Colonic mucosa (tissue), 4 donors: ENCODE data around the gene E4F1. TPM values are rescaled to one million over a fixed set of nuclear protein-coding genes. Genes with fewer than 3 reads are reported as not detected.

Experiments used
- DNase-seq: peaks from one replicate; pipeline ENCODE4 v3.0.0-alpha.2; 2020
- H3K27ac ChIP-seq: fragments of 200-600 bp; one replicate; pipeline ENCODE4 v1.8.0; 2021
- H3K27me3 ChIP-seq: fragments of 200-600 bp; one replicate; pipeline ENCODE4 v1.8.0; 2021
- H3K36me3 ChIP-seq: fragments of 200-600 bp; one replicate; pipeline ENCODE4 v1.8.0; 2021
- H3K4me1 ChIP-seq: fragments of 200-600 bp; one replicate; pipeline ENCODE4 v1.8.0; 2021; ENCODE audit warnings: mild to moderate bottlenecking
- H3K4me3 ChIP-seq: fragments of 200-600 bp; one replicate; pipeline ENCODE4 v1.8.0; 2021
- H3K9ac ChIP-seq, 2 donors: one replicate each; pipeline ENCODE4 v1.7.0; 2013; ENCODE audit warnings: control low read depth in 2 of 2, low read depth in 2 of 2, low read length in 2 of 2
- H3K9me3 ChIP-seq: fragments of 200-600 bp; one replicate; pipeline ENCODE4 v1.8.0; 2021
- intact Hi-C: fragments of 100-400 bp; cut with DNase I; formaldehyde crosslinking; loops from one replicate; pipeline ENCODE4 v1.14.1; 2022
- total RNA-seq, 2 donors: library from RNA; stranded (reverse); fragmentation: NEBNext Ultra II Directional in 1 of 2; extraction: Animal tissue kit (Norgen Biotek cat#: 25700) in 1 of 2; gene quantifications; one replicate each; pipeline ENCODE4 v1.2.1, GENCODE V29; 2021
- TF ChIP-seq, protein P1 (sequence below): fragments of 200-600 bp; IDR thresholded peaks from one replicate; pipeline ENCODE4 v1.8.0; 2022; ENCODE audit warnings: antibody characterized with exemption, mild to moderate bottlenecking
- donor health status: healthy.
- donor health status: DM: no; HTN: no; CAD: no.
- donor health status: DM: no; HTN: no; CAD: no.

The E4F1 gene
- total RNA-seq, 2 donors from 2014 or later: 19.9 to 37.4 TPM

- H3K4me3 ChIP-seq: peak within 1 kb of the TSS; percentile 58
- H3K27me3 ChIP-seq: no peaks in the 10 kb centered on the region
- TF ChIP-seq, protein P1, sequence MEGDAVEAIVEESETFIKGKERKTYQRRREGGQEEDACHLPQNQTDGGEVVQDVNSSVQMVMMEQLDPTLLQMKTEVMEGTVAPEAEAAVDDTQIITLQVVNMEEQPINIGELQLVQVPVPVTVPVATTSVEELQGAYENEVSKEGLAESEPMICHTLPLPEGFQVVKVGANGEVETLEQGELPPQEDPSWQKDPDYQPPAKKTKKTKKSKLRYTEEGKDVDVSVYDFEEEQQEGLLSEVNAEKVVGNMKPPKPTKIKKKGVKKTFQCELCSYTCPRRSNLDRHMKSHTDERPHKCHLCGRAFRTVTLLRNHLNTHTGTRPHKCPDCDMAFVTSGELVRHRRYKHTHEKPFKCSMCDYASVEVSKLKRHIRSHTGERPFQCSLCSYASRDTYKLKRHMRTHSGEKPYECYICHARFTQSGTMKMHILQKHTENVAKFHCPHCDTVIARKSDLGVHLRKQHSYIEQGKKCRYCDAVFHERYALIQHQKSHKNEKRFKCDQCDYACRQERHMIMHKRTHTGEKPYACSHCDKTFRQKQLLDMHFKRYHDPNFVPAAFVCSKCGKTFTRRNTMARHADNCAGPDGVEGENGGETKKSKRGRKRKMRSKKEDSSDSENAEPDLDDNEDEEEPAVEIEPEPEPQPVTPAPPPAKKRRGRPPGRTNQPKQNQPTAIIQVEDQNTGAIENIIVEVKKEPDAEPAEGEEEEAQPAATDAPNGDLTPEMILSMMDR: no peak
- peak within 1 kb of the TSS; percentile 81 to 82 for H3K9ac ChIP-seq
- DNase-seq: peak; percentile 83
- no peaks in the 10 kb centered on the region for H3K9me3 ChIP-seq
- peak within 1 kb of the TSS; percentile 92 for H3K27ac ChIP-seq
- H3K36me3 ChIP-seq: peaks cover 8% of the 10 kb centered on the region
- intact Hi-C loops: loop anchor here (10.0 kb wide), 1 partner anchor 309 kb away; the partner anchor contains the start of gene ATP6V0C
- peaks cover 12% of the 10 kb centered on the region for H3K4me1 ChIP-seq
Measured at GRCh38 chr16:2205104-2205966, 18.1 kb upstream of the E4F1 start, which contains the start of gene MLST8. MLST8 (plus strand) TSS chr16:2205454; CDS start chr16:2206086, 632 bp downstream.

DNA sequence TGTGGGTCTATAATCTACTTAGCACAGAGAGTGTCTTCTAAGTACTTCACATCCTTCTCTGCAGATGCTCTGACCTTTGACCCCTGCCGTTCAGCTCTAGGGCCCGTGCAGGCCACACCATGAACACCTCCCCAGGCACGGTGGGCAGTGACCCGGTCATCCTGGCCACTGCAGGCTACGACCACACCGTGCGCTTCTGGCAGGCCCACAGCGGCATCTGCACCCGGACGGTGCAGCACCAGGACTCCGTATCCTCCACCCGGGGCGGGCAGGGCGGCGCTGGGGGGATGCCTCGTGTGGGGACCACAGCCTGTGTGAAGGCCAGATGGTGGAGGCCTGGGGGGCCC lies 17.5 kb upstream of the E4F1 start:
- Histone ChIP-seq H3K9me3 (no peaks in the 10 kb centered on the region), H3K9ac (peak overlapping the region; percentile 66 to 82), H3K4me1 (peaks cover 12% of the 10 kb centered on the region), H3K27me3 (no peaks in the 10 kb centered on the region), H3K36me3 (peaks cover 8% of the 10 kb centered on the region), H3K4me3 (peak overlapping the region; percentile 58), H3K27ac (peak overlapping the region; percentile 92)
- TF ChIP-seq, protein P1: no peak
- no peak for DNase-seq
- intact Hi-C loops: loop anchor here (10.0 kb wide), 1 partner anchor 309 kb away; the partner anchor contains the start of gene ATP6V0C

GRCh38 chr16:2206420-2206779 lies 17.0 kb upstream of the E4F1 start:
- TF ChIP-seq, protein P1: no peak
- Histone ChIP-seq H3K9ac (peak overlapping the region; percentile 66 to 82), H3K4me3 (peak overlapping the region; percentile 58), H3K36me3 (peaks cover 8% of the 10 kb centered on the region), H3K9me3 (no peaks in the 10 kb centered on the region), H3K4me1 (peaks cover 12% of the 10 kb centered on the region), H3K27me3 (no peaks in the 10 kb centered on the region), H3K27ac (no peak overlapping the region)
- DNase-seq: no peak
- intact Hi-C loops: loop anchor here (10.0 kb wide), 1 partner anchor 308 kb away; the partner anchor contains the start of gene ATP6V0C

- no peaks in the 10 kb centered on the region for H3K27me3 ChIP-seq
- peaks cover 8% of the 10 kb centered on the region for H3K36me3 ChIP-seq
- no peak overlapping the region for H3K27ac ChIP-seq
- intact Hi-C loops: loop anchor here (10.0 kb wide), 1 partner anchor 308 kb away; the partner anchor contains the start of gene ATP6V0C
- TF ChIP-seq, protein P1: no peak
- no peak overlapping the region for H3K9ac ChIP-seq
- no peak overlapping the region for H3K4me3 ChIP-seq
- peaks cover 12% of the 10 kb centered on the region for H3K4me1 ChIP-seq
- H3K9me3 ChIP-seq: no peaks in the 10 kb centered on the region
- no peak for DNase-seq
Measured at GRCh38 chr16:2206780-2207433, 16.5 kb upstream of the E4F1 start.

DNA sequence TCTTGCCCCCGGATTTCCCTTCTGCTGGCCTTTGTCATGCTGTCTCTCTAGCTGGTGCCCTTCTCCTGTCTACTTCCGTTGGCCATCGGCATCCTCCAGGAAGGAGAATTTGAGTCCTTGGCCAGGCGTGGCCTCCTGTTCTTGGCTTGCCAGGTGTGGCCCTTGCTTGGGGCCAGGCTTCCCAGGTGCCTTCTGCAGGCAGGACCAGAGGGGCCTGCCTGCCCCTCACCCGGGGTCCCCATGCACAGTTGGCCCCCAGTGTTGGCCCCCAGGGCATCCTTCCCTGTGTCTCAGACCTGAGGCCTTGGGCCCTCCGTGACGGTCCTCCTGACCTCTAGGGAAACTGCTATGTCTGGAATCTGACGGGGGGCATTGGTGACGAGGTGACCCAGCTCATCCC lies 15.5 kb upstream of the E4F1 start:
- H3K36me3 ChIP-seq: peaks cover 8% of the 10 kb centered on the region
- no peaks in the 10 kb centered on the region for H3K27me3 ChIP-seq
- H3K4me3 ChIP-seq: no peak overlapping the region
- peaks cover 20% of the 10 kb centered on the region for H3K4me1 ChIP-seq
- no peak for DNase-seq
- H3K27ac ChIP-seq: no peak overlapping the region
- H3K9ac ChIP-seq: no peak overlapping the region
- no peaks in the 10 kb centered on the region for H3K9me3 ChIP-seq
- intact Hi-C loops: loop anchor here (10.0 kb wide), 1 partner anchor 307 kb away; the partner anchor contains the start of gene ATP6V0C
- TF ChIP-seq, protein P1: no peak
